Measurements from ENCODE around the gene BMPER.

DNA sequence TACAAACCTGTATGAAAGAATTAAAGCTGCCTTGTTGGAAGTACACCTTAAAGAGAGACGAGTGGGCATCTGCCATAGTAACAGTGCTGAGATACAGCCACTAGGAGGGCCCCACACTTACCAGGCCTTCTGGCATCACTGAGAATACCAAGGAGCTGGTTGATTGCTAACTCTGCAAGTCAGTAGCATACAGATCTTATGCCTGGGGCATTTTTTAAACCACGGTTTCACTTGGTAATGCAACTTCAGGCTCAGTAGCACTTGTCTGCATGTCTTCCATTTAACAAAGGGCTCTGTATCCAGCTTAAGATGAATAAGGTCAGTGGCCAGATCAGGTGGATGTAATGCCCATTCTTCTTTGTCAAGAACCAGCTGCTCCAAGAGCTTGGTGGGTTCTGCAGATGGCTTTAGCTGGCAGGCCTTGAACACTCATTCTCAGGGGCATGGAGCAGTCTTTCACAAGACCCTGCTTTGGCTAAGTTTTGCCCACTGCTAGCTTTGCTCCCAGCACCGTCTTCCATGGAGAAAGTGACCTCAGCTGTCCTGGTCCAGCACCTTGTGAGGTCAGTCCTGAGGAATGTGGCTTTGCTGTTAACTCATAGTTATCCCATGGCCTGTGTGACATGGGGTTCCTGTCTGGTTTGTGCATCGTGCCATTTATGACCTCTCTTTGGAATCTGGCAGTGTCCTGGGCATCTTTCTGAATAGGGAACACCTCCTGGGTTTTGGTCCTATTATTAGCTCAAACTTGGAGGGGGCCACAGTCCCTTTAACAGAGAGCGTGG, 68.1 kb downstream of the BMPER start:
- TF ChIP-seq, protein P1, sequence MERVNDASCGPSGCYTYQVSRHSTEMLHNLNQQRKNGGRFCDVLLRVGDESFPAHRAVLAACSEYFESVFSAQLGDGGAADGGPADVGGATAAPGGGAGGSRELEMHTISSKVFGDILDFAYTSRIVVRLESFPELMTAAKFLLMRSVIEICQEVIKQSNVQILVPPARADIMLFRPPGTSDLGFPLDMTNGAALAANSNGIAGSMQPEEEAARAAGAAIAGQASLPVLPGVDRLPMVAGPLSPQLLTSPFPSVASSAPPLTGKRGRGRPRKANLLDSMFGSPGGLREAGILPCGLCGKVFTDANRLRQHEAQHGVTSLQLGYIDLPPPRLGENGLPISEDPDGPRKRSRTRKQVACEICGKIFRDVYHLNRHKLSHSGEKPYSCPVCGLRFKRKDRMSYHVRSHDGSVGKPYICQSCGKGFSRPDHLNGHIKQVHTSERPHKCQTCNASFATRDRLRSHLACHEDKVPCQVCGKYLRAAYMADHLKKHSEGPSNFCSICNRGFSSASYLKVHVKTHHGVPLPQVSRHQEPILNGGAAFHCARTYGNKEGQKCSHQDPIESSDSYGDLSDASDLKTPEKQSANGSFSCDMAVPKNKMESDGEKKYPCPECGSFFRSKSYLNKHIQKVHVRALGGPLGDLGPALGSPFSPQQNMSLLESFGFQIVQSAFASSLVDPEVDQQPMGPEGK (CRISPR knock-in tag; IDR thresholded peaks at IDR 0.05; ENCODE audit: borderline replicate concordance), result no peak
- TF ChIP-seq ZFP30 (CRISPR knock-in tag; IDR thresholded peaks at IDR 0.05), result no peak
- TF ChIP-seq ISL1 (CRISPR knock-in tag; IDR thresholded peaks at IDR 0.05), result no peak
- no peak for TF ChIP-seq OSR1 (CRISPR knock-in tag; IDR thresholded peaks at IDR 0.05)
- no peak for TF ChIP-seq ZNF70 (CRISPR knock-in tag; IDR thresholded peaks at IDR 0.05)
- TF ChIP-seq GLIS3 (CRISPR knock-in tag; IDR thresholded peaks at IDR 0.05), result no peak
- TF ChIP-seq ZNF565 (CRISPR knock-in tag; conservative IDR thresholded peaks at IDR 0.05; ENCODE audit: low read depth), result no peak
- no peak for TF ChIP-seq ZFP3 (CRISPR knock-in tag; IDR thresholded peaks at IDR 0.05)
- TF ChIP-seq ARNTL (CRISPR knock-in tag; IDR thresholded peaks at IDR 0.05; ENCODE audit: borderline replicate concordance, low read depth), result no peak

All from SK-N-SH treated with all-trans-retinoic acid at 6 μM for 48 hours (cell line).